ENCODE results near the gene SIK2.
A peak's percentile ranks its signal among the peaks of the same experiment; 100 is the strongest.

SIK2 gene

GRCh38 chr11:111660822-111661221 is 58.6 kb downstream of the SIK2 start:
- DNase-seq: no peak

- DNase-seq: no peak
Observed at GRCh38 chr11:111663820-111664219, 61.6 kb downstream of the SIK2 start.

- peak; percentile 71 for DNase-seq
Observed at GRCh38 chr11:111665777-111666176, 63.5 kb downstream of the SIK2 start.

GRCh38 chr11:111668980-111669379 is 66.7 kb downstream of the SIK2 start:
- no peak for DNase-seq

- DNase-seq: no peak
Observed at GRCh38 chr11:111671383-111671782, 69.1 kb downstream of the SIK2 start.

GRCh38 chr11:111672949-111673348 is 70.7 kb downstream of the SIK2 start:
- no peak for DNase-seq

GRCh38 chr11:111674941-111675340 is 72.7 kb downstream of the SIK2 start:
- DNase-seq: no peak

GRCh38 chr11:111675891-111676290 is 73.6 kb downstream of the SIK2 start:
- DNase-seq: no peak

- DNase-seq: no peak
Observed at GRCh38 chr11:111676878-111677585, 74.8 kb downstream of the SIK2 start.

GRCh38 chr11:111680486-111681175 is 78.4 kb downstream of the SIK2 start:
- DNase-seq: no peak

- no peak for DNase-seq
Observed at GRCh38 chr11:111683806-111684205, 81.6 kb downstream of the SIK2 start.

GRCh38 chr11:111684251-111684650 is 82.0 kb downstream of the SIK2 start:
- DNase-seq: no peak

GRCh38 chr11:111688013-111688412 is 85.8 kb downstream of the SIK2 start:
- DNase-seq: no peak

- DNase-seq: no peak
Observed at GRCh38 chr11:111691176-111691575, 88.9 kb downstream of the SIK2 start.

GRCh38 chr11:111691741-111692140 is 89.5 kb downstream of the SIK2 start:
- DNase-seq: no peak

- DNase-seq: no peak
Observed at GRCh38 chr11:111693224-111693937, 91.1 kb downstream of the SIK2 start.

GRCh38 chr11:111694851-111695250 is 92.6 kb downstream of the SIK2 start:
- peak; percentile 88 for DNase-seq

GRCh38 chr11:111696556-111696955 is 94.3 kb downstream of the SIK2 start:
- DNase-seq: no peak

GRCh38 chr11:111697933-111698371 is 95.7 kb downstream of the SIK2 start:
- DNase-seq: no peak

GRCh38 chr11:111698852-111699559 is 96.8 kb downstream of the SIK2 start:
- no peak for DNase-seq

GRCh38 chr11:111699579-111700156 is 97.4 kb downstream of the SIK2 start:
- no peak for DNase-seq

- DNase-seq: no peak
Observed at GRCh38 chr11:111700162-111700561, 97.9 kb downstream of the SIK2 start.

- DNase-seq: no peak
Observed at GRCh38 chr11:111702623-111703022, 100.4 kb downstream of the SIK2 start.

Data from eye (tissue), 1 donor.